Measurements from ENCODE around the gene CDKN1B.
"Not testable (repeated sequence)": the region's sequence is repeated elsewhere in the genome, so short reads cannot be mapped to it uniquely, and the experiment has no call there.

CDKN1B gene

DNA sequence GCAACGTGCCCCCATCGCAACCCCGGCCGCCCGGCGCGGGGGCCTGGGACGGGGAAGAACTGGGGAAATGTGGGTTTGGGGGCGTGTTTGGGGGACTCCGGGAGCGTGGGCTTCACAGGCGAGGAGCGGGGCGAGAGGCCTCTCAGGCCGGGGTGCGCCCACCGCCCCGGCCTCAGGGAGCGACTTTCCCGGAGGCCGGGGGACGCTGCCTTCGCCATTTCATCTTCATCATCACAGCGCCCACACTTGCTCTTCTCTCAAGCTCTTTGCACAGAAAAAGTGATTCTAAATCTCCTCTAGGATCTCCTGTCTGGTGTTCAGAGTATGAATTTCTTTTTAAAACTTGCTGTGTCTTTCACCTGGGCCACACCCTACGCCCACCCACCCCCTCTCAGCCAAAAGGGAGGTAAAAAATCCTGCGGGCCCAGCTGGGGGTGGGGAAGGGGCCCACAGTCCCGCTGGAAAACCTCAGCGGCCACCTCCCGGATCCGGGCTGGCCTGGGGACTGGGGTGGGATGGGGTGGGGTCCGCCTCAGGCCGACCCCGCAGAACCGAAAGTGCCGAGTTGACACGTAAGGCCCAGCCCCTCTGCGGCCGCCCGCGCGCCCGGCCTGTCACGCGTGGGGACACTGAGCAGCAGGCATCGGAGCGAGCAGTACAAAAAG lies 7.4 kb downstream of the CDKN1B start:
- DNase-seq (ENCODE audit: low spot score) = no peak

- peak; percentile 94 for DNase-seq (ENCODE audit: low spot score)
Measured at GRCh38 chr12:12725086-12725955, 8.2 kb downstream of the CDKN1B start.

GRCh38 chr12:12725956-12726554 lies 8.9 kb downstream of the CDKN1B start:
- no peak for DNase-seq (ENCODE audit: low spot score)

DNA sequence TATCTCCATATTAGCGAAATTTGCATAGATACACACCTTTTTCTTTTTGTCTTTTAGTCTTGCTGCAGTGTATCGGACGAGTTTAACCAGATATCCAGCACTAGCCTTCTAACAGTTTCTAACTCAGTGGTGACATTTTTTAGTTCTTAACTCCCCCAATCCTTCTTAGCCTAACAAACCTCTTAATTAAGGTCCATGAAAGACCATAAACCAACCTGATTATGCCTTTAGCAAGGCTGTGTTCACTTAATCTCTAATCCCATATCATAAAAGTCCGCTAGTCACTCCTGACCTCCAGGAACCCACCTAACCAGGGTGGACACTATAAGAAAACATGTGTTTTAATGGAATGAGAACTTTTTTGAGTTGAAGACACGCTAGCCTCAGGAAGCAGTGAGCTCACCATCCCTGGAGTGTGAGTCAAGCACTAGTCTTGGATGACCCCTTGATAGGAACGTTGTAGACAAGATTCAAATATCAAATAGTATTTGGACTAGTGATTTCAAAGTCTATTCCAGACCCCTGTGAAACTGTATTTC lies 9.5 kb downstream of the CDKN1B start:
- no peak for DNase-seq (ENCODE audit: low spot score)

DNA sequence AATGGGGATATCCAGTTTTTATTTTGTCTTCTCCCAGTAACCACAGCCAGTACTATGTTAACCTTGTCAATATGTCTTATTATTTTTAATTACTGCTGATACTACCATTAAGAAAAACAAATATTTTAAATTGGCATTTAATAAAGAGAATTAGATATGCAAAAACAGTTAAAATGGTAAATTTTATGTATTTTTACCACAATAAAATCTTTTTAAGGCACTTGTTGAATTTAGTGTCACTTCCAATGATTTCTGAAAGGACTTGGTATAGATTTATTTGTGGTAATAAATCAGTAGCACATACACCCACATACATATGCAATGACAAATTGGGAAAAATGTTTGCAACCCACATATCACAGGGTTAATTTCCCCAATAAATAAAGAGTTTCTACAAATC lies 14.0 kb downstream of the CDKN1B start:
- DNase-seq (ENCODE audit: low spot score) = no peak

GRCh38 chr12:12731785-12732184 lies 14.6 kb downstream of the CDKN1B start:
- no peak for DNase-seq (ENCODE audit: low spot score)

GRCh38 chr12:12733118-12733517 lies 15.9 kb downstream of the CDKN1B start:
- no peak for DNase-seq (ENCODE audit: low spot score)

DNA sequence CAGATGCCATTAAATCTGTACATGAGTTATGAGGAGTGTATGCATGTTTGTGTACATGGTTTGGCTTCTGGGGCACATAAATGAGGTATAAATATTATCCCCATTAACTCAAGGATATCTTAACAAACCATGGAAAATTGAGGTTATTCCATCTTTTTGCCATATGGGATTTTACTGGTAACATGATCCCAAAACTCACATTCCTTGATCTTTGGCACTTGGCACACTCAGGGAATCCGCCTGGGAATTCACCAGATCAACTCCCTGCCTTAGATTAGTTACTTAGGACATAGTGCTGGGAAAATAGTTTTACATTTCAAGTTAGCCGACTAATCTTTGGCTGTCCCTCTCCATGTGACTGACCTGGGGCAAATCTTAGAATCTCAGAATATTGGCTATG lies 16.9 kb downstream of the CDKN1B start:
- DNase-seq (ENCODE audit: low spot score) = no peak

DNA sequence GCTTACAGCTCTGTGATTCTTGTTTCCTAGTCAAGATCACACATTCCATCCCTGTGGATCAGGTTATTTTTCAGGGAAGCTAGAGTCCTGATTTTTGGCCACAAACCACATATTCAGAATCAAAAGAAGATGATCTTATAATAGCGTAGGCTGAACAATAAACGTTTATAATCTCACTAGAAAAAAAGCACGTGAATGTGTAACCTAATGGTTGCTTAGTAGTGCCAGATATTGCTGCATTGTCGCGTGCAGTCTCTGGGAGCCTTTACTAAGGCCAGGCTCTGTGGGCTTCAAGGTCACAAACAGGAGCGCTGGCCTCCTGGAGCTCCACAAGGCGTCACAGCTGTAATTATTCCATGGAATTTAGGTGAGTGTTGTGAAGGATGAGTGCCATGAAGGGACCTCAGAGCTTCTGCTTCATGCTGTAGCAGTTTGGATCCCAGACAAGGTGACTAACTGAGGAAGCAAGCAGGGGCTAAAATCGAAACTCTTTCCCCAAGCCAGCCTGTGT lies 17.4 kb downstream of the CDKN1B start:
- no peak for DNase-seq (ENCODE audit: low spot score)

DNA sequence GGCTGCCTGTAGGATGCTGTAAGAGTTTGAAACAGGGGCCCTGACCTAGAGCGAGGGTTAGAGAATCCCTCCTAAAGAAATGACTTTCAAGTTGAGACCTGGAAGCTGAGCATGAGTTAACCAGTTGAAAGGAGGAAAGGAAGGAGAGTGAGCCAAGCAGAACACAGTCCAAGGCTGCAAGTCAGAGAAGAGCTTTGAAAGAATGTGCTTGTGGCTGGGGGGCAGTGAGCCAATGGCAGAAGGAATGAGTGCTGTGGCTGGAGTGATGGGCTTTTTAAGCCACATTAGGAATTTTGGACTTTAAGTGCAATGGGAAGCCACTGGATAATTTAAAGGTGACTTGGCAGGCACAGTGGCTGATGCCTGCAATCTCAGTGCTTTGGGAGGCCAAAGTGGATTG lies 18.1 kb downstream of the CDKN1B start:
- DNase-seq (ENCODE audit: low spot score) = no peak

DNA sequence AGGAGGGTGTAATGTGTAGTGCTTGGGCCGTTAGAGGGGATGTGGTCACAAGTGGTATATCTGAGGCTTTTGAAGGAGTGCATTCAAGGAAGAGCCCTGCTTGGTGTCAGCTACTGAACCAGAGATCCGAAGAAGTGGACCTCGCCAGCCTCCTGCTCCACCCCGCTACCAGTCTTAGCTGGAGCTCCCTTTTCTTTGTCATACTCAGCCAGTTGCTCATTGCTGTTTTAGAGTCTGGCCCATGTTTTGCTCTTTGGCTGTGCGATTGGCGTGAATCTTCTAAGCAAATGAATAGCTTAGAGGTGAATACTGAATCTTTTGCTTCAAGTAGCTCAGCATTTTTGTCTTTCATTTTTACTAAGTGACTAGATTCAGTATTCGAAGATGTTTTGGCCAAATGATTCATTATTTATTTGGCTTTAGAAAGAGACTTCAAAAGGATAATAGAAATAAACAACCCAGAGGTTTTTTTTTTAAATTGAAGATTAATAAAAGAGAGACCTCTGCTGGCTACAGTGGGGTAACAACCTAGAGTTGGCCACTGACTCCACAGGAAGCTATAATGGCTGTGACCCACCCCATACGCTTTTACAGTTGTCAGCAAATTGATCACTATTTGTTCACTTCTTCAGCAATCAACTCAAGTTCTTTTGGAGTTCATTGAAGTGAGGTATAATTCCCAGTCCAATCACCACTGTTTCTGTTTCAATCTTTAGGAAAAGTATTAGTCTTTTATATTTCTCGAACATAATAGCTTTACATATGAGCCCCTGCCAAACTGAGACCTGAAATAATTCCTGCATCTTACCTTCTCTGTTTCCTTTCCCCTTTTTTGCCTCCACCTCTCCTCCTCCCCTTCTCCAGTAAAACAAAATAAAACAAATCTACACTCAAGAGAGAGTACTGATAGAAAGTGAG lies 19.9 kb downstream of the CDKN1B start:
- DNase-seq (ENCODE audit: low spot score) = peak; percentile 72

- not testable (repeated sequence) for DNase-seq (ENCODE audit: low spot score)
Measured at GRCh38 chr12:12738152-12738551, 21.0 kb downstream of the CDKN1B start.

- no peak for DNase-seq (ENCODE audit: low spot score)
Measured at GRCh38 chr12:12741660-12742059, 24.5 kb downstream of the CDKN1B start.

- no peak for DNase-seq (ENCODE audit: low spot score)
Measured at GRCh38 chr12:12744546-12745305, 27.6 kb downstream of the CDKN1B start.

DNA sequence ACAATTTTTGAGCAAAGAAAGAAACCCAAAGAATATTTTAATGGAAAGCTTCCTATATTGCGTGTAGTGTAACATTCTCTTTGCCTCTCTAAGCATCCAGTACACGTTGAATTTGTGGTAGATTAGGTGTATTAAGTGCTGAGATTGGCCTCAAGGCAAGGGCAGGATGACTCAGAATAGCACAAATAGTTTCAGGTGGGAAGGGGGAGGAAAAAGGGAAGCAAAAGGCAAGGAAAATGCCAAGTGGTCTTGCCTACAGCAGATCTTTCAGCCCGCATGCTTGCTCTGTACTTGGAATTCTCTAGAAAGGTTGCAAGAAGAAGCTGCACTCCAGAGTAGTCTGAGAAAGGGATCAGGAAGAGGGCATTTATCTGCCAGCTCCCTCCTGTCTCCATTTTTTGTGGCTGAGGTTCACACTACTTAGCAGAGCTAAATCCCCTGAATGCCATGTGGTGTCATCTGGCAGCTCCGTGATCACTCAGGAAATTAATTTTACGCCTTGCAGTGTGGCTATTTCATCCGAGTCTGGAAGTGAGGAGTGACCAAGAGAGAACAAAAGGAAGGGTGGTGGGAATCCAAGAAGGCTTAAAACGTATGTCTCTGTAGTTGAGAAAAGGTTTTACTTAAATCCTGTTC lies 28.5 kb downstream of the CDKN1B start:
- DNase-seq (ENCODE audit: low spot score) = no peak

DNA sequence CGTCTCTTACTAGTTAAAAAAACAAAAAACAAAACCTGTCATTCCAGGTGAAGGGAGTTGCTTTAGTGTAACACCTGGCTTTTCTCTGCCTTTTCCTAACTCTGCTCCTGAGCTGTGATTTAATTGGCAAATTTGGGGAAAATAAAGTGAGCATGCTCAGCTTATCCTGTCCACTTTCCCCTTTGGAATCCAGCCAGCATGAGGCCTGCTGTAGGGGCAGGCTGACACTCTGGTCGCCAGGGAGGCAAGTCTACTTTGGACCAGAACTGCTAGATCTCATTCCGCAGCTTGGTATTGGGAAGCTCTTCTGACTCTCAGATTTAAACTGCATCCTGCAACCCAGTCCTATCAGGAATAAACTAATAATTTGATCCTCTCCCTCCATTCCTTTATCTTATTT lies 30.1 kb downstream of the CDKN1B start:
- DNase-seq (ENCODE audit: low spot score) = no peak

DNA sequence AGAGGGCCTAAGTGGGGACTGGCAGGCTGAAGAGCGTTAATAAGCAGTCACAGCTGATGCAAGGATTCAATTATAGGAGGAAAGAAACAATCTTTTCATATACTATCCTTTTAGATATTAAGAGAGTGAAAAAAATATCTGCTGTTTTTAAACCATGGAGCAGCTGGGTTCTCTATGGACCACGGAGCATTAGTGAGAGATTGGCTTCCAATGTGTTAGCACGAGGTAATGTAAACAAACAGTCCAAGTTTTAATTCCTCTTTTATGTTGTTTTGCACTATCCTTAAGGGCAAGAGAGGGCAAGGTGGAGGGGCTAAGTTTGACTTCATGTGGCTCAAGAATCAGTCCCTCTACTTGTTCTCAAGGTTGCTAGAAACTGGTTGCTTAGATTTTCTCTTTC lies 30.9 kb downstream of the CDKN1B start:
- DNase-seq (ENCODE audit: low spot score) = no peak

DNA sequence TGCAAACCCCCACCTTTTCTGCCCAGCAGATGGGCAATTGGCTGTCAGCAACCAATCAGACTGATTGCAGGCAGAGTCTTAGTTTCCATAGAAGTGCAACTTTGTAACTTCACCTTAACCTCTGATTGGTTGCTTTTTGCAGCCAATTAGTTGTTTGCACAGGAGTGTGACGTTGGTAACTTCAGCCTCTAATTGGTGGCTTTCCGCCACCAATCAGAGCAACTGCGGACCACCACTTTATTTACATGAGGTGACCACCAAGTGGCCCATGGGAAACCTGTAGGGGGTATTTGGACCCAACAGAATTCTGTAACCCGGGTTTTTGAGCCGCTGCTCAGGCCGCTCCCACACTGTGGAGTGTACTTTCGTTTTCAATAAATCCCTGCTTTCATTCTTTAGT lies 32.3 kb downstream of the CDKN1B start:
- DNase-seq (ENCODE audit: low spot score) = no peak

GRCh38 chr12:12755923-12756322 lies 38.8 kb downstream of the CDKN1B start:
- DNase-seq (ENCODE audit: low spot score) = no peak

DNA sequence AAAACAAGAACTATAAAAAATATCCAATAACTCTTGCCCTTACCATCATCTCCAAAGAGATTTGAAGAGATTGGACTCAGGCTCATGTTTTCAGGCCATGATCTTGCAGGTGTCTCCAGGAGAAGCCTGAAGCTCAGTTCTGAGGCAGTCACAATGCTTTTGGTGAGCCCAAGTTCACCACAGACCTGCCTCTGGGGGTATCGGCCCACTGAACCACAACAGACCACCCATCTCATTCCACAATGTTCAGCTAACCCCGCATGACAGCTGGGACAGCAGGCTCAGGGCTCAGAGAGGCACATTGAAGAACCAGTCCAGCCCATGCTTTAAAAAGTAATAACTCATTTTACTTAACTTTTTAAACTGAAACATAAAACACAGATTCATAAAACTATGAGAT lies 40.0 kb downstream of the CDKN1B start:
- no peak for DNase-seq (ENCODE audit: low spot score)

All from CD4-positive, alpha-beta T cell treated with Interleukin-2 at 100 ng/mL for 4 hours (primary cell).